H1 (cell line): ENCODE measurements around the gene MXI1. TPM values are rescaled to one million over a fixed set of nuclear protein-coding genes. Genes with fewer than 3 reads are reported as not detected.

ENCODE experiments used
- FOSL1 ChIP-seq: IDR thresholded peaks from 2 replicates; pipeline ENCODE4 v1.6.1; 2011; ENCODE audit warnings: mild to moderate bottlenecking, low read depth, low read length, moderate library complexity; ENCODE audit not compliant: insufficient read depth
- POLR2A ChIP-seq, 2 experiments: IDR thresholded peaks; 1 replicate in 1 of 2; 2 replicates in 1 of 2; pipeline ENCODE4 v1.6.1; 2011; ENCODE audit warnings: low read depth in 2 of 2, low read length in 2 of 2, mild to moderate bottlenecking in 2 of 2; ENCODE audit errors: control extremely low read depth in 1 of 2
- RNF2 ChIP-seq: fragments of 200-900, 300-1000 bp; sonication (generic); IDR thresholded peaks from 2 replicates; pipeline ENCODE4 v1.7.1; 2016; ENCODE audit warnings: borderline replicate concordance, low read depth, mild to moderate bottlenecking, antibody characterized with exemption, low read length; ENCODE audit not compliant: poor library complexity, severe bottlenecking; ENCODE audit errors: missing control alignments
- TAF1 ChIP-seq: IDR thresholded peaks from 2 replicates; pipeline ENCODE4 v1.6.1; 2011; ENCODE audit warnings: mild to moderate bottlenecking, low read depth, low read length
- polyA plus RNA-seq, 7 experiments: library from polyadenylated mRNA; depleted of rRNA in 3 of 7; stranded (reverse) in 5 of 7; unstranded in 2 of 7; fragments of >200 nt in 5 of 7; fragments of 200-250 nt in 2 of 7; gene quantifications; 1 replicate in 5 of 7; 2 replicates in 1 of 7; 4 replicates in 1 of 7; pipeline versions ENCODE4 v1.2.1 to v1.2.3, GENCODE V29; 2011 to 2013; ENCODE audit warnings: missing spikeins in 2 of 7, mixed read lengths in 2 of 7
- total RNA-seq: library from RNA; stranded (reverse); fragmentation: NEBNext Ultra II Directional; extraction: Animal tissue kit (Norgen Biotek cat#: 25700); gene quantifications from 2 replicates; pipeline ENCODE4 v1.2.1, GENCODE V29; 2021
- TF ChIP-seq, protein P1 (sequence below), 3 experiments: IDR thresholded peaks; 1 replicate in 2 of 3; 2 replicates in 1 of 3; pipeline versions ENCODE4 v1.5.1 to v1.6.1; 2011; ENCODE audit warnings: low read length in 3 of 3, mild to moderate bottlenecking in 3 of 3, inconsistent platforms in 2 of 3, low read depth in 1 of 3, moderate library complexity in 1 of 3; ENCODE audit not compliant: insufficient read depth in 1 of 3; ENCODE audit errors: control extremely low read depth in 1 of 3

MXI1 gene
- total and polyA plus RNA-seq, 2 of the 8 experiments (the other 6 are each of a cell fraction or from before 2014, with no cell fraction given), result 5.7 to 8.8 TPM

DNA sequence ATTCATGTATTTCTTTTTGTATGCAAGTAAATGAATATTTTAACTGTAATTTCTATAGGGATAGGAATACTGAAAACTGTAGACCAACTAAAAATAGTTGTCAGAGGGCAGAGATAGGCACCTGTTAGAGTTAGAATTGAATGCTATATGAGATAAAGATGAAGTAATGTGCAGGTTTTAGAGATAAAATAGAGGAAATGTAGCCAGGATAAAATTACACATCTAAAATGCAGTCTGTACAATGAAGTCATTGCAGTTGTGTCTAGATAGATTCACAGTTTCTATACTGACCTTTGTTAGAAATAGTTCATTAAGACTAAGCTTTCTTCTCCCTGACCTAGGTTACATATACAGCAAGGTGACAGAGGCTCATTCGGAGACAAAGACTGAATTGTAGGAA is 51.1 kb downstream of the MXI1 start (continued):
- TF ChIP-seq, protein P1, sequence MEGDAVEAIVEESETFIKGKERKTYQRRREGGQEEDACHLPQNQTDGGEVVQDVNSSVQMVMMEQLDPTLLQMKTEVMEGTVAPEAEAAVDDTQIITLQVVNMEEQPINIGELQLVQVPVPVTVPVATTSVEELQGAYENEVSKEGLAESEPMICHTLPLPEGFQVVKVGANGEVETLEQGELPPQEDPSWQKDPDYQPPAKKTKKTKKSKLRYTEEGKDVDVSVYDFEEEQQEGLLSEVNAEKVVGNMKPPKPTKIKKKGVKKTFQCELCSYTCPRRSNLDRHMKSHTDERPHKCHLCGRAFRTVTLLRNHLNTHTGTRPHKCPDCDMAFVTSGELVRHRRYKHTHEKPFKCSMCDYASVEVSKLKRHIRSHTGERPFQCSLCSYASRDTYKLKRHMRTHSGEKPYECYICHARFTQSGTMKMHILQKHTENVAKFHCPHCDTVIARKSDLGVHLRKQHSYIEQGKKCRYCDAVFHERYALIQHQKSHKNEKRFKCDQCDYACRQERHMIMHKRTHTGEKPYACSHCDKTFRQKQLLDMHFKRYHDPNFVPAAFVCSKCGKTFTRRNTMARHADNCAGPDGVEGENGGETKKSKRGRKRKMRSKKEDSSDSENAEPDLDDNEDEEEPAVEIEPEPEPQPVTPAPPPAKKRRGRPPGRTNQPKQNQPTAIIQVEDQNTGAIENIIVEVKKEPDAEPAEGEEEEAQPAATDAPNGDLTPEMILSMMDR (IDR thresholded peaks at IDR 0.05; ENCODE audit: control extremely low read depth in 1 of 3, insufficient read depth in 1 of 3, low read depth in 1 of 3, low read length in 3 of 3), result no peak
- TF ChIP-seq POLR2A (IDR thresholded peaks at IDR 0.05; ENCODE audit: control extremely low read depth in 1 of 2, low read depth in 2 of 2, low read length in 2 of 2), result no peak
- TF ChIP-seq FOSL1, result no peak
- TF ChIP-seq TAF1, result no peak
- no peak for TF ChIP-seq RNF2
